Caki2 (cell line): Measurements from ENCODE around the gene UBASH3A. TPM values are rescaled to one million over a fixed set of nuclear protein-coding genes. Genes with fewer than 3 reads are reported as not detected.
A peak's percentile ranks its signal among the peaks of the same experiment; 100 is the strongest.

Source experiments
- DNase-seq: peaks from one replicate; pipeline ENCODE4 v3.0.0-alpha.2; 2015; ENCODE audit warnings: low read depth
- in situ Hi-C: cut with HindIII; loops from 2 replicates; pipeline ENCODE4 v1.10.0; 2016; ENCODE audit warnings: low sequenced_read_pairs, low pct_unique_long_range_greater_than_20kb, mixed read lengths
- total RNA-seq: library from RNA; depleted of rRNA; stranded (reverse); fragments of >200 nt; shearing (Covaris generic); gene quantifications from 2 replicates; pipeline ENCODE4 v1.2.3, GENCODE V29; 2014; ENCODE audit warnings: low replicate concordance

UBASH3A gene
- total RNA-seq, 1 experiment from 2014 or later, result not detected

GRCh38 chr21:42453224-42453985 is 49.7 kb downstream of the UBASH3A start:
- in situ Hi-C loops, result no loop called here
- DNase-seq, result no peak

DNA sequence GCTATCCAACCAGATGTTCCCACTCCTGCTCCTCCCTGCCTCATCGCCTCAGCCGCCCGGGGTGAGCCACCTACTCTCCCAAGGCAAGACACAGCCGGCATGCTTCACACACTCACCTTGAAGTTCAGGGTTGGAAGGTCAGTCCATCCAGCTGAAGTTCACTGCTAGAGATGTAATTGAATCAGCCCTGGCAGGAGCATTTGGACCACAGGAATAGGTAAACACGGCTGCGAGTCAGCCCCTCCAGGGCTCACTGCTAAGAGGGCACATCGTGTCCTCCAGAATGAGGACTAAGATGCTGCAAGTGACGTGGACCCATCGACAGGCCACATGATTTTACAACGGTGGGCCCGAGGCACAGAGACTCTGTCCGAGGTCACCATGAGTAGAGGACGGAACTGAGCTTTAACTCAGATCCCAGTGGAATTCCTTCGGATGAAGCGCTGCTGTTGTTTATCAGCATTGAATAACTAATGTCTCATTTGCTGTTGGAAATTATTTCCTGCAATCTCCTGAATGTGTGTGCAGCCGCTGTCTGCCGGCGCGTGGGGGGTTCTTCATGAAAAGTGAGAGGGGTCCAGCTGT is 50.4 kb downstream of the UBASH3A start:
- in situ Hi-C loops, result no loop called here

DNA sequence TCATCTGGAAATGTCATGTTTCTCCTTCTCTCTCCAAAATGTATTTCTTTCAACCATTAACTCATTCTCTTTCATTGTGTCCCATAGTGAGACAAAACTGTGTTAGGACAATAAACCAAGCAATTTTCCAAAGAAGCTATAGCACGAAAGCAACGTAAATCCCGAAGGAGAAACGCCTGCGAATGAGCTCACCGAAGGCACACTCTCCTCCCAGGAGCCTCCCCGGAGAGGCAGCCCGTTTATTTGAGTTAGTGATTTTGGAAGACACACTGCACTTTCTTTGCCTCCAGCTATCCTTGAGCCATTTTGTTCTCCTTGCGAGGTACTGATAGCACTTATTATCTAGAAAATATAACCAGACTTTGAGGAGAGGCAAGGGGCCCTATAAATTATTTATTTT is 51.1 kb downstream of the UBASH3A start:
- in situ Hi-C loops, result no loop called here
- DNase-seq, result no peak

More for the DNA sequence above, 50.4 kb downstream of the UBASH3A start:
- no peak for DNase-seq

DNA sequence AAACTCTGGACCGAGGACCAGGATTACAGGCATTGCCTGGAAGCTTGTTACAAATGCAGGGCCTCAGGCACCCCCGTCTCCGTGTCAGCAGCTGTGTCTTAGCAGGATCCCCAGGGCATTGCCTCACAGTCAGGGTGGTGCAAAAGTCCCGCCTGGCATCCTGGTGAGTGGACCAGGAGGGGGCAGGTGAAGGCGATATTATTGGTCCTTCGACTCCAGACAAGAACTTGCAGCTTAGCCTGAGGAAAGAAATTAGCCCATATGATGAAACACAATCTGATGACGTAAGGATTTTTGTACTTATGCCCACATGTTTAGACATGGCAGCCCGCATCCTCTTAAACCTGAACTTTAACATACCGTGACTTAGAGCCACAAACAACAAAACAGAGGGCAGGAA is 51.5 kb downstream of the UBASH3A start:
- no peak for DNase-seq
- in situ Hi-C loops, result no loop called here

- DNase-seq, result no peak
- in situ Hi-C loops, result no loop called here
These were observed 52.2 kb downstream of the UBASH3A start for GRCh38 chr21:42455754-42456440.

- in situ Hi-C loops, result no loop called here
- DNase-seq, result no peak
These were observed 52.8 kb downstream of the UBASH3A start for GRCh38 chr21:42456457-42456856.

DNA sequence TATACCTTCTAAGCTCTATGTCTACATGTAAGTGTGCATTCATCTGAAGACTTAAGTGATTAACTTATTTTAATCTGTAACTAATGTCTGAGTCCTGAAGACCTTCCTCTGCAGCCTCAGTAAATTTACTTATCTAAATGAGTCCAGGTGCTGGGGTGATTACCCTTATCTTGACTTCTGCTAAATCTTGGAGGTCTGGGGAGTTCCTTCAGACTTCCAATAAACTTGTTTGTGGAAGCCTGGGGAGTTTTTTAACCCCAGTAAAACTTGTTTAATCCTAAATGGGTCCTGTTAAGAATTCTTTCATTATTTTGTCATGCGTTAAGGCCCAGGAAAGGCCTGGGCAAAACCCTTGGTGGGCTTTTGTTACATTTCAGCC is 55.4 kb downstream of the UBASH3A start:
- no peak for DNase-seq
- in situ Hi-C loops, result no loop called here

GRCh38 chr21:42459546-42460215 is 56.0 kb downstream of the UBASH3A start:
- in situ Hi-C loops, result no loop called here
- DNase-seq, result no peak

- in situ Hi-C loops, result no loop called here
- no peak for DNase-seq
These were observed 56.9 kb downstream of the UBASH3A start for GRCh38 chr21:42460391-42461184.

DNA sequence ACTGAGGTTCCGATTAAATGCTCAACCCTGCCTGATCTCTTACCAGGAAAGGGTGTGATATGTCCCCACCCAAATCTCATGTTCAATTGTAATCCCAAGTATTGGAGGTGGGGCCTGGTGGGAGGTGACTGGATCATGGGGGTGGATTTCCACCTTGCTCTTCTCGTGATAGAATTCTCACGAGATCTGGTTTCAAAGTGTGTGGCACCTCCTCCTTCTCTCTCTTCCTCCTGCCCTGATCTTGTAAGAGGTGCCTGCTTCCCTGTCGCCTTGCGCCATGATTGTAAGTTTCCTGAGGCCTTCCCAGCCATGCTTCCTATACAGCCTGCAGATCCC is 57.5 kb downstream of the UBASH3A start:
- DNase-seq, result no peak
- in situ Hi-C loops, result no loop called here

DNA sequence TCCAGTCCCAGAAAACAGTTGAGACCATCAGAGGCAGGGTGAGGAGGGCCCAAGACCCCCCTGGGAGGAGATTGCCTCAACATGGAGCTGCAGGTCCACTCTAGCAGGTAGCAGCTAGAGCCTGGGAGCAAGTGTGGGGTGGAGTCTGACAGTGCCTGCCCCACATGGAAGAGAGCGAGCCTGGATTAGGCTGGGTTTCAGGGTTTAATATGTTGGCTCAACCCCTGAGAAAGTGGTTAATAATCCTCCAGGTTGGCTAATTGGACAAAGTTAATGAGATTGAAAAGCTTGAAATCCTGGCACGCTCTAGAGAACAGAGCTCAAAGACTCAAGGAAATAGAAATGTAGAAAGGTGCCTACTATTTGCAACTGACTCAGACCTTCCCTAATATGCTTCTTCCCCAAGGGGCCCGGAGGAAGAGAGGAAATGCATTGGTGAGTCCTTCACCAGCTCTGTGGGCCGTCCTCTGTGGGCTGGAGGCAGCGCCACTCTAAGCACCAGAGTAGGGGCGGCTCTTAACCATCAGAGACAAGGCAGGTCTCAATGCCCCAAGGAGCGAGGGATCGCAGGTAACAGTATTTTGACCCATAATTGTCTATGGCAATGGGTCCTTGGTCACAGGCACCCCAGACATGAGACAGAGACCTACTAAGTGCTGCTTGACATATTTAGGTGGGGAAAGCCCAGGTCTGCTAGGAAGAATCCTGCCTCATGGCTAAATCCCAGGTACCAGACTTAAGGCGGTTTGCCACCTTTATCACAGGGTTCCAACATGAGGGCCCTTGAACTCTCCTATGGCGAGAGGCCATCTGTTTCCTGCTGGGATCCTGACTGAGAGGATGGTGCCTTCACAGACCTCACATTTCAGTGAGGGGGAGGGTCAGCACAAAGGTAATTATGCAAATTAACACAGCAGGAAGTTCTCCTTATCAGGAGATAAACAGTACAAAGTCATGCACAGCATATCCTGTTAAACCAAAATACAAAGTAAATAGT is 58.5 kb downstream of the UBASH3A start:
- DNase-seq, result peak; percentile 58
- in situ Hi-C loops, result no loop called here

- in situ Hi-C loops, result no loop called here
- peak; percentile 25 for DNase-seq
These were observed 60.3 kb downstream of the UBASH3A start for GRCh38 chr21:42463861-42464515.

- DNase-seq, result peak; percentile 34
- in situ Hi-C loops, result no loop called here
These were observed 61.5 kb downstream of the UBASH3A start for GRCh38 chr21:42465008-42465802.

GRCh38 chr21:42465803-42466127 is 62.1 kb downstream of the UBASH3A start:
- no peak for DNase-seq
- in situ Hi-C loops, result no loop called here

DNA sequence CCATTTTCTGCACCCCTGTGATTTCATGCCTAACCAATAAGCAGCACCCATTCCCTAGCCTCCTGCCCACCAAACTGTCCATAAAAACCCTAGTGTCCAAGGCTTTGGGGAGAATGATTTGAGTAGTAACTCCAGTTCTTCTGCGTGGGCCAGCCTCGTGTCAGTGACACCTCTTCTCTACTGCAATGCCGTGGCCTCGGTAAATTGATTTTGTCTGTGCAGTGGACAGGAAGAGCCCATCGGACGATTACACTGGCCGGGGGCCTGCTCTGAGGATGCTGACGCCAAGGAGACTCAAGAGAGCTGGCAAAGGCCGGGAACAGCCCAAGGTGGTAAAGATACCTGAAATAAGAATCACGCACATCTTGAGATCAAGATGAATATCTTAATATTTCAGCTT is 63.0 kb downstream of the UBASH3A start:
- no peak for DNase-seq
- in situ Hi-C loops, result no loop called here
